Stimulated activated CD8-positive, alpha-beta memory T cell treated with anti-CD3 and anti-CD28 coated beads, Interleukin-12 subunit alpha, Interleukin-12 subunit beta, amount 100 ng/mL, for 24 hours (primary cell): ENCODE results near the gene CLEC4G.
A peak's percentile ranks its signal among the peaks of the same experiment; 100 is the strongest.

ENCODE experiments used
- DNase-seq: peaks from one replicate; pipeline ENCODE4 v3.0.0-alpha.2; 2020; ENCODE audit errors: extremely low read depth

Gene CLEC4G

GRCh38 chr19:7729211-7729610, 2.7 kb downstream of the CLEC4G start:
- no peak for DNase-seq

GRCh38 chr19:7725791-7726190, 6.1 kb downstream of the CLEC4G start:
- no peak for DNase-seq

GRCh38 chr19:7722231-7722651, 9.7 kb downstream of the CLEC4G start:
- DNase-seq, result no peak

- no peak for DNase-seq
These were observed 11.6 kb downstream of the CLEC4G start for GRCh38 chr19:7720351-7720750.

- no peak for DNase-seq
These were observed 13.2 kb downstream of the CLEC4G start for GRCh38 chr19:7718668-7719067.

GRCh38 chr19:7716762-7717161, 15.1 kb downstream of the CLEC4G start:
- DNase-seq, result no peak

GRCh38 chr19:7715671-7716070, 16.2 kb downstream of the CLEC4G start:
- DNase-seq, result no peak

GRCh38 chr19:7710616-7711015, 21.3 kb downstream of the CLEC4G start:
- DNase-seq, result no peak

GRCh38 chr19:7709932-7710460, 21.9 kb downstream of the CLEC4G start:
- no peak for DNase-seq

- no peak for DNase-seq
These were observed 24.9 kb downstream of the CLEC4G start for GRCh38 chr19:7706955-7707456.

GRCh38 chr19:7706188-7706954, 25.5 kb downstream of the CLEC4G start:
- no peak for DNase-seq

GRCh38 chr19:7705387-7706187, 26.3 kb downstream of the CLEC4G start:
- peak; percentile 61 for DNase-seq

GRCh38 chr19:7704280-7705060, 27.4 kb downstream of the CLEC4G start:
- DNase-seq, result no peak

- DNase-seq, result no peak
These were observed 28.6 kb downstream of the CLEC4G start for GRCh38 chr19:7703332-7703731.

GRCh38 chr19:7701654-7702457, 30.1 kb downstream of the CLEC4G start, which contains the start of gene FCER2:
TSS of gene FCER2 (minus strand) at chr19:7702131. CDS start at chr19:7699760, 2,371 bp downstream.
- no peak for DNase-seq

- DNase-seq, result no peak
These were observed 30.8 kb downstream of the CLEC4G start for GRCh38 chr19:7701049-7701653.

GRCh38 chr19:7699417-7700401, 32.2 kb downstream of the CLEC4G start:
- DNase-seq, result no peak

- no peak for DNase-seq
These were observed 32.9 kb downstream of the CLEC4G start for GRCh38 chr19:7699003-7699402.

GRCh38 chr19:7698583-7698982, 33.3 kb downstream of the CLEC4G start:
- DNase-seq, result no peak
